Liver (tissue), 9 donors: Measurements from ENCODE around the gene GATM. TPM values are rescaled to one million over a fixed set of nuclear protein-coding genes. Genes with fewer than 3 reads are reported as not detected.

Experiments used
- DNase-seq: peaks from one replicate; pipeline ENCODE4 v3.0.0-alpha.2; 2017; ENCODE audit warnings: low spot score
- H3K27ac ChIP-seq, 2 donors: one replicate each; pipeline ENCODE4 v1.7.0; 2013; ENCODE audit warnings: inconsistent platforms in 2 of 2, low read length in 2 of 2, control low read depth in 1 of 2, low read depth in 1 of 2, mild to moderate bottlenecking in 1 of 2
- H3K27me3 ChIP-seq, 4 donors: one replicate each; pipeline versions ENCODE4 v1.6.1 to v1.7.0; 2013; ENCODE audit warnings: low read length in 3 of 4, inconsistent platforms in 1 of 4, mild to moderate bottlenecking in 1 of 4, moderate library complexity in 1 of 4; ENCODE audit not compliant: control insufficient read depth in 4 of 4, insufficient read depth in 4 of 4
- H3K36me3 ChIP-seq, 4 donors: one replicate each; pipeline versions ENCODE4 v1.6.1 to v1.7.0; 2013; ENCODE audit warnings: low read length in 3 of 4, mild to moderate bottlenecking in 3 of 4, low read depth in 1 of 4, moderate library complexity in 1 of 4; ENCODE audit not compliant: control insufficient read depth in 4 of 4, insufficient read depth in 3 of 4
- H3K4me1 ChIP-seq, 4 donors: one replicate each; pipeline versions ENCODE4 v1.6.1 to v1.7.0; 2013; ENCODE audit warnings: low read length in 3 of 4, mild to moderate bottlenecking in 3 of 4, moderate library complexity in 1 of 4; ENCODE audit not compliant: control insufficient read depth in 4 of 4, insufficient read depth in 4 of 4
- H3K4me3 ChIP-seq, 3 donors: one replicate each; pipeline versions ENCODE4 v1.6.1 to v1.7.0; 2013; ENCODE audit warnings: low read length in 3 of 3, control low read depth in 1 of 3, low read depth in 1 of 3, mild to moderate bottlenecking in 1 of 3
- H3K9ac ChIP-seq, 2 donors: one replicate each; pipeline ENCODE4 v1.7.0; 2013; ENCODE audit warnings: low read length in 2 of 2, mild to moderate bottlenecking in 2 of 2, moderate library complexity in 2 of 2, control low read depth in 1 of 2, low read depth in 1 of 2
- H3K9me3 ChIP-seq, 4 donors: one replicate each; pipeline versions ENCODE4 v1.6.1 to v1.7.0; 2013; ENCODE audit warnings: low read length in 3 of 4; ENCODE audit not compliant: control insufficient read depth in 4 of 4
- CTCF ChIP-seq: fragments of 150-350 bp; IDR thresholded peaks from 2 replicates; pipeline ENCODE4 v1.5.1; 2017; ENCODE audit warnings: improper control_type of control experiment, low read depth, low read length; ENCODE audit not compliant: missing input control
- EGR1 ChIP-seq, 2 donors: IDR thresholded peaks; 2 replicates each; pipeline ENCODE4 v1.6.1; 2016 to 2018; ENCODE audit warnings: antibody characterized with exemption in 2 of 2, low read depth in 2 of 2
- FOXA1 ChIP-seq: IDR thresholded peaks from 2 replicates; pipeline ENCODE4 v1.6.1; 2016; ENCODE audit warnings: antibody characterized with exemption
- FOXA2 ChIP-seq: IDR thresholded peaks from 2 replicates; pipeline ENCODE4 v1.6.1; 2016; ENCODE audit warnings: antibody characterized with exemption
- GABPA ChIP-seq, 2 donors: IDR thresholded peaks in 1 of 2; conservative IDR thresholded peaks in 1 of 2; 2 replicates each; pipeline ENCODE4 v1.6.1; 2016; ENCODE audit warnings: antibody characterized with exemption in 2 of 2, mild to moderate bottlenecking in 1 of 2, moderate library complexity in 1 of 2
- NR2F2 ChIP-seq: IDR thresholded peaks from 2 replicates; pipeline ENCODE4 v1.6.1; 2016; ENCODE audit warnings: antibody characterized with exemption
- RAD21 ChIP-seq, 2 donors: IDR thresholded peaks; 2 replicates each; pipeline ENCODE4 v1.6.1; 2016; ENCODE audit warnings: antibody characterized with exemption in 2 of 2, mild to moderate bottlenecking in 2 of 2
- REST ChIP-seq: IDR thresholded peaks from 2 replicates; pipeline ENCODE4 v1.6.1; 2016; ENCODE audit warnings: antibody characterized with exemption, mild to moderate bottlenecking
- RXRA ChIP-seq, 2 donors: IDR thresholded peaks; 2 replicates each; pipeline ENCODE4 v1.6.1; 2017 to 2018; ENCODE audit warnings: antibody characterized with exemption in 2 of 2, mild to moderate bottlenecking in 1 of 2
- SP1 ChIP-seq: IDR thresholded peaks from 2 replicates; pipeline ENCODE4 v1.6.1; 2018; ENCODE audit warnings: antibody characterized with exemption, mild to moderate bottlenecking
- TAF1 ChIP-seq: conservative IDR thresholded peaks from 2 replicates; pipeline ENCODE4 v1.6.1; 2016; ENCODE audit warnings: antibody characterized with exemption, mild to moderate bottlenecking
- YY1 ChIP-seq: IDR thresholded peaks from 2 replicates; pipeline ENCODE4 v1.6.1; 2016; ENCODE audit warnings: antibody characterized with exemption, mild to moderate bottlenecking
- ZBTB33 ChIP-seq: IDR thresholded peaks from 2 replicates; pipeline ENCODE4 v1.6.1; 2016; ENCODE audit warnings: antibody characterized with exemption
- WGBS: extraction: QIAGEN DNeasy Blood & Tissue Kit; methylation state at CpG from one replicate; pipeline ENCODE4 v1.1.7; 2013; 5-methylcytosine and 5-hydroxymethylcytosine counted together
- polyA plus RNA-seq, 2 donors: library from polyadenylated mRNA; stranded (reverse) in 1 of 2; unstranded in 1 of 2; fragments of 200-250 nt in 1 of 2; fragments of >200 nt in 1 of 2; fragmentation: Nextera tagmentation in 1 of 2; extraction: Ambion mirVana in 1 of 2; gene quantifications; one replicate each; pipeline versions ENCODE4 v1.2.1 to v1.2.3, GENCODE V29; 2013 to 2015
- total RNA-seq, 2 donors: library from RNA; depleted of rRNA; stranded (reverse); fragments of >200 nt; gene quantifications; one replicate each; pipeline ENCODE4 v1.2.3, GENCODE V29; 2014
- donor health status: healthy.
- donor health status: healthy.
- donor health status: healthy.
- donor health status: healthy.
- donor health status: healthy.

Gene GATM
- total and polyA plus RNA-seq, 4 donors, result 401 to 1,079 (median 674) TPM

GRCh38 chr15:45402955-45403877 is 24.9 kb upstream of the GATM start:
- DNase-seq, result peak; percentile 68
- Histone ChIP-seq H3K27ac (peak overlapping the region; percentile 93 to 94), H3K9me3 (no peaks in the 10 kb centered on the region), H3K9ac (peak overlapping the region; percentile 61 to 78), H3K36me3 (peaks cover 3 to 28% (median 18%) of the 10 kb centered on the region in 4 donors), H3K27me3 (no peaks in the 10 kb centered on the region), H3K4me1 (peaks cover 10 to 45% (median 36%) of the 10 kb centered on the region in 4 donors), H3K4me3 (peak overlapping the region; percentile 67 to 88 (median 80))
- WGBS, result under 1% methylated on average over 79 of the region's 79 CpGs
- TF ChIP-seq NR2F2, result no peak
- TF ChIP-seq RXRA (IDR thresholded peaks at IDR 0.05), result peak; percentile 33 to 68
- TF ChIP-seq RAD21 (IDR thresholded peaks at IDR 0.05), result peak in 1 of 2 donors; percentile 5

GRCh38 chr15:45402162-45402954 is 24.0 kb upstream of the GATM start:
- Histone ChIP-seq H3K27ac (peak overlapping the region; percentile 93 to 94), H3K4me1 (peaks cover 10 to 45% (median 37%) of the 10 kb centered on the region in 4 donors), H3K4me3 (peak overlapping the region; percentile 67 to 88 (median 80)), H3K9ac (peak overlapping the region; percentile 61 to 96), H3K36me3 (peaks cover 3 to 20% (median 10%) of the 10 kb centered on the region in 4 donors), H3K9me3 (no peaks in the 10 kb centered on the region), H3K27me3 (no peaks in the 10 kb centered on the region)
- WGBS, result under 1% methylated on average over 84 of the region's 84 CpGs
- DNase-seq, result peak; percentile 96
- peak; percentile 78 for TF ChIP-seq SP1
- peak in 1 of 2 donors; percentile 15 for TF ChIP-seq RXRA (IDR thresholded peaks at IDR 0.05)
- no peak for TF ChIP-seq FOXA2
- no peak for TF ChIP-seq EGR1 (IDR thresholded peaks at IDR 0.05; ENCODE audit: low read depth in 2 of 2)
- peak; percentile 81 to 94 for TF ChIP-seq GABPA (IDR thresholded peaks at IDR 0.05 in 1 of 2, conservative IDR thresholded peaks at IDR 0.05 in 1 of 2)
- peak; percentile 87 for TF ChIP-seq REST
- peak; percentile 67 for TF ChIP-seq ZBTB33
- TF ChIP-seq CTCF, result no peak
- peak; percentile 87 for TF ChIP-seq TAF1
- peak; percentile 22 for TF ChIP-seq FOXA1
- peak; percentile 81 for TF ChIP-seq YY1
